NCI-H460 (cell line): ENCODE data around the gene SYPL2. TPM values are rescaled to one million over a fixed set of nuclear protein-coding genes. Genes with fewer than 3 reads are reported as not detected.

Source experiments
- DNase-seq: peaks from one replicate; pipeline ENCODE4 v3.0.0-alpha.2; 2016; ENCODE audit warnings: low read depth; ENCODE audit errors: extremely low read depth
- total RNA-seq: library from RNA; depleted of rRNA; stranded (reverse); fragments of >200 nt; shearing (Covaris generic); gene quantifications from 2 replicates; pipeline ENCODE4 v1.2.3, GENCODE V29; 2014

SYPL2 gene
- total RNA-seq, 1 experiment from 2014 or later, result 0.05 TPM

- DNase-seq, result no peak
Observed at GRCh38 chr1:109509176-109510134, 43.1 kb downstream of the SYPL2 start, which contains the start of gene AMIGO1. Gene AMIGO1 (minus strand): TSS chr1:109509727. CDS start chr1:109508912, 815 bp downstream.

GRCh38 chr1:109513110-109513710, 46.9 kb downstream of the SYPL2 start:
- DNase-seq, result no peak

- DNase-seq, result no peak
Observed at GRCh38 chr1:109514846-109515245, 48.5 kb downstream of the SYPL2 start.

- DNase-seq, result no peak
Observed at GRCh38 chr1:109516872-109517271, 50.5 kb downstream of the SYPL2 start.

GRCh38 chr1:109517337-109517736, 51.0 kb downstream of the SYPL2 start:
- DNase-seq, result no peak

GRCh38 chr1:109521002-109521951, 54.9 kb downstream of the SYPL2 start:
- DNase-seq, result no peak

GRCh38 chr1:109522026-109522425, 55.7 kb downstream of the SYPL2 start:
- no peak for DNase-seq

- DNase-seq, result no peak
Observed at GRCh38 chr1:109523706-109524105, 57.4 kb downstream of the SYPL2 start.

GRCh38 chr1:109527098-109527811, 60.9 kb downstream of the SYPL2 start:
- DNase-seq, result no peak

GRCh38 chr1:109527846-109528695, 61.7 kb downstream of the SYPL2 start:
- no peak for DNase-seq

- DNase-seq, result no peak
Observed at GRCh38 chr1:109528712-109529111, 62.4 kb downstream of the SYPL2 start.

- no peak for DNase-seq
Observed at GRCh38 chr1:109529881-109530456, 63.6 kb downstream of the SYPL2 start.

- DNase-seq, result no peak
Observed at GRCh38 chr1:109530457-109531087, 64.2 kb downstream of the SYPL2 start.

GRCh38 chr1:109531380-109531779, 65.0 kb downstream of the SYPL2 start:
- no peak for DNase-seq
